Vagina (tissue), 2 donors: ENCODE results near the gene STXBP3. TPM values are rescaled to one million over a fixed set of nuclear protein-coding genes. Genes with fewer than 3 reads are reported as not detected.

ENCODE experiments used
- DNase-seq, 2 donors: peaks; one replicate each; pipeline ENCODE4 v3.0.0-alpha.2; 2017; ENCODE audit errors: extremely low spot score in 2 of 2
- H3K27ac ChIP-seq: fragments of 200-600 bp; sonication (generic); one replicate; pipeline ENCODE4 v1.5.1; 2019
- H3K27me3 ChIP-seq: fragments of 200-600 bp; sonication (generic); one replicate; pipeline ENCODE4 v1.5.1; 2019
- H3K36me3 ChIP-seq, 2 donors: fragments of 200-600 bp; sonication (generic); one replicate each; pipeline ENCODE4 v1.5.1; 2017 to 2019
- H3K4me1 ChIP-seq: fragments of 200-600 bp; sonication (generic); one replicate; pipeline ENCODE4 v1.5.1; 2019
- H3K4me3 ChIP-seq, 2 donors: fragments of 200-600 bp; sonication (generic); 1 replicate in 1 of 2; 2 replicates in 1 of 2; pipeline ENCODE4 v1.5.1; 2016 to 2019
- H3K9me3 ChIP-seq: fragments of 200-600 bp; sonication (generic); one replicate; pipeline ENCODE4 v1.5.1; 2019
- POLR2A ChIP-seq, 2 donors: fragments of 450-650 bp; IDR thresholded peaks; one replicate each; pipeline ENCODE4 v1.6.1; 2017; ENCODE audit warnings: antibody characterized with exemption in 2 of 2, mild to moderate bottlenecking in 2 of 2, moderate library complexity in 2 of 2
- POLR2AphosphoS5 ChIP-seq, 2 donors: sonication (generic); formaldehyde crosslinking; IDR thresholded peaks; one replicate each; pipeline ENCODE4 v1.9.0; 2017; ENCODE audit warnings: antibody characterized with exemption in 2 of 2, mild to moderate bottlenecking in 2 of 2, low read depth in 1 of 2; ENCODE audit not compliant: insufficient read depth in 1 of 2
- intact Hi-C: fragments of 100-400 bp; cut with DNase I; formaldehyde crosslinking; loops from one replicate; pipeline ENCODE4 v1.15.1; 2023
- total RNA-seq: library from RNA; depleted of rRNA; stranded (reverse); fragments of >200 nt; gene quantifications from one replicate; pipeline ENCODE4 v1.2.3, GENCODE V29; 2016
- TF ChIP-seq, protein P1 (sequence below), 3 experiments: fragments of 450-650 bp in 2 of 3; fragments of 200-600 bp in 1 of 3; sonication (generic) in 1 of 3; IDR thresholded peaks; one replicate each; pipeline ENCODE4 v1.5.1; 2017 to 2019; ENCODE audit warnings: antibody characterized with exemption in 3 of 3, mild to moderate bottlenecking in 2 of 3, moderate library complexity in 2 of 3

The STXBP3 gene
- total RNA-seq, 1 donor from 2014 or later = 167 TPM

DNA sequence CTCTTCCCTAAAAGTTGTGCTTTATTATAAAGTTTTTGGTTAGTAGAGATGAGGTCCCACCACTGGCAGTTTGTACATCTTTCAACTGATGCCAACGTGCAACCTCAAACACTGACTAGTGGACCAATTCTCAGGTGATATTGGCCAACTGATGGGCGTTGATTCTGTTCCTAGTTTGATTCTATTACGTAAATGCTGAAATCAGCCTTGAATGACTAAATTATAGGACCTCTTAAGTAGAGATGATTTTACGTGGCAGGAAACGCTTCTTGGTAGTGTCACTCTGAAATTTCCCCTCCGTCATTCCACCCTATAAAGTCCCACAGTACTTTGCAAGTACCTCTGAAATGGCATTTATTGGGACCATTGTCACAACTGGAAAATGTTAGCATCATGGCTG is 42.5 kb upstream of the STXBP3 start:
- no peaks in the 10 kb centered on the region for H3K27me3 ChIP-seq
- H3K4me1 ChIP-seq = peaks cover 12% of the 10 kb centered on the region
- TF ChIP-seq POLR2AphosphoS5 (IDR thresholded peaks at IDR 0.05; ENCODE audit: insufficient read depth in 1 of 2, low read depth in 1 of 2) = no peak
- no peak for TF ChIP-seq POLR2A (IDR thresholded peaks at IDR 0.05)
- TF ChIP-seq, protein P1, sequence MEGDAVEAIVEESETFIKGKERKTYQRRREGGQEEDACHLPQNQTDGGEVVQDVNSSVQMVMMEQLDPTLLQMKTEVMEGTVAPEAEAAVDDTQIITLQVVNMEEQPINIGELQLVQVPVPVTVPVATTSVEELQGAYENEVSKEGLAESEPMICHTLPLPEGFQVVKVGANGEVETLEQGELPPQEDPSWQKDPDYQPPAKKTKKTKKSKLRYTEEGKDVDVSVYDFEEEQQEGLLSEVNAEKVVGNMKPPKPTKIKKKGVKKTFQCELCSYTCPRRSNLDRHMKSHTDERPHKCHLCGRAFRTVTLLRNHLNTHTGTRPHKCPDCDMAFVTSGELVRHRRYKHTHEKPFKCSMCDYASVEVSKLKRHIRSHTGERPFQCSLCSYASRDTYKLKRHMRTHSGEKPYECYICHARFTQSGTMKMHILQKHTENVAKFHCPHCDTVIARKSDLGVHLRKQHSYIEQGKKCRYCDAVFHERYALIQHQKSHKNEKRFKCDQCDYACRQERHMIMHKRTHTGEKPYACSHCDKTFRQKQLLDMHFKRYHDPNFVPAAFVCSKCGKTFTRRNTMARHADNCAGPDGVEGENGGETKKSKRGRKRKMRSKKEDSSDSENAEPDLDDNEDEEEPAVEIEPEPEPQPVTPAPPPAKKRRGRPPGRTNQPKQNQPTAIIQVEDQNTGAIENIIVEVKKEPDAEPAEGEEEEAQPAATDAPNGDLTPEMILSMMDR (IDR thresholded peaks at IDR 0.05) = no peak
- no peak overlapping the region for H3K4me3 ChIP-seq
- peaks cover 4 to 26% of the 10 kb centered on the region in 2 donors for H3K36me3 ChIP-seq
- H3K27ac ChIP-seq = no peak overlapping the region
- DNase-seq = no peak
- no peaks in the 10 kb centered on the region for H3K9me3 ChIP-seq
- intact Hi-C loops = no loop called here

DNA sequence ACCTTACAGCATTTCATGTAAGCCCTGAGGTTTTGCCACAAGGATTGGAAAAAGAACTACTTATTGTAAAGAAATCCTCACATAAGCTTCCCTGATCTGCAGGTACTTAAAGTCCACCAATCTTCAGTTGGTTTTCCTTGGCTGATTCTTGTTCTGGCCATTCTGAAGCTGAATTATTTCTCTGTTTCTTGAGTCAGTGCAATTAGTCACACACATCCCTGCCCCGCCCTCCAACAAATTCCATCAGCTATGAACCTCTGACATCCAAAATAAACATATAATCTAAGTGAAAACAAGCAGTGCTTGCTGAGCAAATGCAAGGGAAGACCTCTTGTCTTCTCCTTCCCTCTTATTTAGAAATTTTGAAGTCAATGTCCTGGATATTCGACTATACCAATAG is 42.0 kb upstream of the STXBP3 start:
- H3K4me3 ChIP-seq = no peak overlapping the region
- no peaks in the 10 kb centered on the region for H3K9me3 ChIP-seq
- intact Hi-C loops = no loop called here
- DNase-seq = no peak
- peaks cover 0 to 20% of the 10 kb centered on the region in 2 donors for H3K36me3 ChIP-seq
- no peak overlapping the region for H3K27ac ChIP-seq
- H3K27me3 ChIP-seq = no peaks in the 10 kb centered on the region
- TF ChIP-seq POLR2AphosphoS5 (IDR thresholded peaks at IDR 0.05; ENCODE audit: insufficient read depth in 1 of 2, low read depth in 1 of 2) = no peak
- TF ChIP-seq, protein P1 (IDR thresholded peaks at IDR 0.05) = no peak
- TF ChIP-seq POLR2A (IDR thresholded peaks at IDR 0.05) = no peak
- H3K4me1 ChIP-seq = peaks cover 12% of the 10 kb centered on the region

DNA sequence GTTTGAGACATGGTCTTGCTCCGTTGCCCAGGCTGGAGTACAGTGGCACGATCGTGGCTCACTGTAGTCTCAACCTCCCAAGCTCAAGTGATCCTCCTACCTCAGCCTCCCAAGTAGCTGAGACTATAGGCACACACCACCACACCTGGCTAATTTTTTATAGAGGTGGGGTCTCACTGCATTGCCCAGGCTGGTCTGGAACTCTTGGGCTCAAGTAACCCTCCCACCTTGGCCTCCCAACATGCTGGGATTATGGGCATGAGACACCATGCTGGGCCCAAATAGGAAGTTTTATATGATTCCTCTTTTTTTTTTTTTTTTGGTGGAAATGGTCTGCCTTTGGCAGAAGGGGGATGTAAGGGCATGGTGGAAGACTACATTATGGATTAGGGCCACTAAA is 39.8 kb upstream of the STXBP3 start:
- Histone ChIP-seq H3K4me3 (no peak overlapping the region), H3K36me3 (peaks cover 0 to 4% of the 10 kb centered on the region in 2 donors), H3K27me3 (no peaks in the 10 kb centered on the region), H3K27ac (no peak overlapping the region), H3K9me3 (no peaks in the 10 kb centered on the region), H3K4me1 (peaks cover 12% of the 10 kb centered on the region)
- TF ChIP-seq POLR2A (IDR thresholded peaks at IDR 0.05) (no peak), POLR2AphosphoS5 (IDR thresholded peaks at IDR 0.05; ENCODE audit: insufficient read depth in 1 of 2, low read depth in 1 of 2) (no peak)
- TF ChIP-seq, protein P1 (IDR thresholded peaks at IDR 0.05) = no peak
- intact Hi-C loops = no loop called here
- DNase-seq = no peak

DNA sequence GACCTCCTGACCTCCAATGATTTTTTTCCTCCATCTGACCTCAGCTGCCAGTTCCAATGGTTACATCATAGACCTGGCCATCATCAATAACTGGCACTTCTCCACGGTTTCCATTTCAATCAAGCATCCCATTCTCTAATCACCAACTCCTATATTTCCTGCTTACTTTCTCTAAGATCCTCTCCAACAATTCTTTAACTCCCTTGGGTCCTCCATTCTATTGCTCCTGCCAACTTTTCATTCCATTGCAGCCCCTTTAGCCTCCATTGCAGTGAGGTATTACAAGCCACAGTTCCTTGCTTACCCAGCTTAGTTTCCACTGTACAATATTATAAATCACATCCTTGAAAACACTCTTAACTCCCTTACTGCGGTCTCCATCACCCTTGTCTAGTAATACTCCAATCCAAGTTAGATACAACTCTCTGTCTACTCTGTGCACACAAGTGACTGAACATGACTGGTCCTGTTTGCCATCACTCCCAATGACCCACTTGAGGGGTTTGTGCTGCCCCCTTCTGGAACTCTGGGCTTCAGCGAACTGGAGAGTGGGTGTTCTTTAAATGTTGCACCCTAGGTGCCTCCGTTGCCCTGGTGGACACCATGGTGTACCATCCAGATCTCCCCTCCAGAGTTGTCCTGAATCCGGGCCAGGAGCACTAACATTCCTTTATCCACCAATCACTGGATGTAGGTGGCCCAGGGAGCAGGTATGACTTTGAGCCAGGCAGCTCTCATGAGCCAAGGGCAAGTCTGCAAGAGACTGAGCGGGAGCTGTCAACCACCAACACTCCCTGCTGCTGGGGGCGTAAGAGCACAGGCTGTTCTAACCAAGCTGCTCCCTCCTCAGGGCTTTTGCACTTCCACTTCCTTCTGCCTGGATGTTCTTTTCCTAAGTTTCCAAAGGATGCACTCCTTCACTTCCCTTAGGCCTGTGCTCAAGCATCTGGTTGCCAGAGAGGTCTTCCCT is 37.5 kb upstream of the STXBP3 start:
- Histone ChIP-seq H3K9me3 (no peaks in the 10 kb centered on the region), H3K4me1 (peaks cover 12% of the 10 kb centered on the region), H3K27ac (no peak overlapping the region), H3K27me3 (no peaks in the 10 kb centered on the region), H3K36me3 (no peaks in the 10 kb centered on the region), H3K4me3 (no peak overlapping the region)
- intact Hi-C loops = no loop called here
- DNase-seq = no peak
- TF ChIP-seq, protein P1 (IDR thresholded peaks at IDR 0.05) = no peak
- TF ChIP-seq POLR2A (IDR thresholded peaks at IDR 0.05) = no peak
- no peak for TF ChIP-seq POLR2AphosphoS5 (IDR thresholded peaks at IDR 0.05; ENCODE audit: insufficient read depth in 1 of 2, low read depth in 1 of 2)

DNA sequence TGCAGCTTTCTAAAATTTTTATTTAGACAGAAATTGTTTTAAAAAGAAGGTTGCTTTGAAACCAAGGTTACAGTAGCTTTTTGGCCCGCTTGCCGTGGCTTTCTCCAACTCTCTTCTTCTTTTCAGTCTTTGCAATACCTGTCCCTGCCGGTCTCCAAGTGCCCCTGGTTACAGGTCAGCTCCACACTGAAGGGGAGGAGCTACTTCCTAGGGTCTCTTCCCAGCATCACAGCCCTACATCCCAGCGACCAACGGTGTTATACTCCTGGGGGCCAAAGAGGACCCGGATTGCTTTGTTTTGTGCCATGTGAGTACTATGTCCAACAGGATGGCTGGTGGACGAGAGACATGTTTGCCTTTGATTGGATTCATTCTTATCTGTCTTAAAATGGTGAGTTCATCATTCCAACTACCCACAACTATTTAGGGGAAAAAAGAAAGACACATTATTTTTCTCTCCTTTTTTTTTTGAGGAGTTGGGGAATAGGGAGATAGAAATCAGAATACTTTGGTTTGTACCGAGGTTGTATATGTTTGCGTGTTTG is 33.8 kb upstream of the STXBP3 start, which contains the start of gene FNDC7:
FNDC7 (plus strand) TSS at position 303 of the 545 bp plus-strand sequence; CDS start at position 329, 26 bp downstream.
- intact Hi-C loops = no loop called here
- no peak within 1 kb of the TSS for H3K27ac ChIP-seq
- H3K9me3 ChIP-seq = no peaks in the 10 kb centered on the region
- H3K4me1 ChIP-seq = no peaks in the 10 kb centered on the region
- no peaks in the 10 kb centered on the region for H3K27me3 ChIP-seq
- TF ChIP-seq, protein P1 (IDR thresholded peaks at IDR 0.05) = no peak
- TF ChIP-seq POLR2AphosphoS5 (IDR thresholded peaks at IDR 0.05; ENCODE audit: insufficient read depth in 1 of 2, low read depth in 1 of 2) (no peak), POLR2A (IDR thresholded peaks at IDR 0.05) (no peak)
- H3K36me3 ChIP-seq = no peaks in the 10 kb centered on the region
- DNase-seq = no peak
- no peak within 1 kb of the TSS for H3K4me3 ChIP-seq
